ENCODE measurements around the gene NKAIN2. TPM values are rescaled to one million over a fixed set of nuclear protein-coding genes. Genes with fewer than 3 reads are reported as not detected.

Gene NKAIN2
- total RNA-seq, 1 experiment from 2014 or later = not detected

GRCh38 chr6:124334359-124334758, 530.7 kb downstream of the NKAIN2 start:
- Histone ChIP-seq H3K4me3 (replicated peaks in 1 of 2; ENCODE audit: low read depth in 1 of 2, low read length in 2 of 2) (no peak overlapping the region), H3K4me1 (ENCODE audit: control insufficient read depth in 1 of 2, insufficient read depth in 2 of 2, low read length in 2 of 2) (no peaks in the 10 kb centered on the region), H3K27ac (ENCODE audit: low read depth, low read length) (no peak overlapping the region), H3K9ac (ENCODE audit: low read length) (no peak overlapping the region), H3K9me3 (ENCODE audit: control insufficient read depth in 1 of 2, insufficient read depth in 1 of 2, low read depth in 1 of 2, low read length in 2 of 2) (no peaks in the 10 kb centered on the region), H2AFZ (ENCODE audit: low read depth, low read length, poor library complexity, severe bottlenecking) (no peak overlapping the region), H4K20me1 (ENCODE audit: insufficient read depth) (no peaks in the 10 kb centered on the region), H3K9me2 (ENCODE audit: insufficient read depth) (no peaks in the 10 kb centered on the region), H3K27me3 (ENCODE audit: insufficient read depth, low read length) (peaks cover 3% of the 10 kb centered on the region; the same call in 1 of the 2 replicates), H3K79me2 (ENCODE audit: insufficient read depth, low read length) (no peaks in the 10 kb centered on the region), H3K36me3 (ENCODE audit: control insufficient read depth in 1 of 2, insufficient read depth in 2 of 2, low read length in 2 of 2) (no peaks in the 10 kb centered on the region), H3K4me2 (ENCODE audit: low read length) (no peak overlapping the region)
- ATAC-seq (no peak), DNase-seq (ENCODE audit: low read depth, low spot score) (no peak)
- ChIA-PET POLR2A (no interaction called here), CTCF (no interaction called here), RAD21 (ENCODE audit: low non-redundant PET in 1 of 2, low total read pairs in 2 of 2, uncharacterized antibody in 2 of 2, unreplicated experiment in 2 of 2) (no interaction called here)
- intact Hi-C loops (cut with micrococcal nuclease) = no loop called here
- BruUV-seq (replicated peaks) = no TSS peak
- TF ChIP-seq CBX3 (IDR thresholded peaks at IDR 0.05; ENCODE audit: low read depth) (no peak), RAD21 (IDR thresholded peaks at IDR 0.05; ENCODE audit: low read depth) (no peak), SIN3A (IDR thresholded peaks at IDR 0.05; ENCODE audit: low read depth) (no peak), ELF1 (IDR thresholded peaks at IDR 0.05; ENCODE audit: borderline replicate concordance, low read depth) (no peak), YY1 (IDR thresholded peaks at IDR 0.05; ENCODE audit: extremely low read depth, insufficient replicate concordance, low read depth, low read length) (no peak), ZFX (IDR thresholded peaks at IDR 0.05) (no peak), FOSL1 (IDR thresholded peaks at IDR 0.05; ENCODE audit: low read depth) (no peak), ZBTB33 (IDR thresholded peaks at IDR 0.05; ENCODE audit: extremely low read depth, insufficient replicate concordance, low read length) (no peak), POLR2A (IDR thresholded peaks at IDR 0.05; ENCODE audit: borderline replicate concordance, extremely low read depth, insufficient read depth, insufficient read length) (no peak), EZH2phosphoT487 (IDR thresholded peaks at IDR 0.05; ENCODE audit: borderline replicate concordance) (no peak), MAX (IDR thresholded peaks at IDR 0.05) (no peak), JUND (IDR thresholded peaks at IDR 0.05) (no peak), TCF7L2 (IDR thresholded peaks at IDR 0.05; ENCODE audit: borderline replicate concordance, extremely low read depth, insufficient read depth, insufficient read length) (no peak), EGR1 (IDR thresholded peaks at IDR 0.05; ENCODE audit: low read depth) (no peak), SP1 (IDR thresholded peaks at IDR 0.05; ENCODE audit: low read depth) (no peak), POLR2AphosphoS5 (IDR thresholded peaks at IDR 0.05; ENCODE audit: low read depth, low read length) (no peak)
- TF ChIP-seq, protein P1, sequence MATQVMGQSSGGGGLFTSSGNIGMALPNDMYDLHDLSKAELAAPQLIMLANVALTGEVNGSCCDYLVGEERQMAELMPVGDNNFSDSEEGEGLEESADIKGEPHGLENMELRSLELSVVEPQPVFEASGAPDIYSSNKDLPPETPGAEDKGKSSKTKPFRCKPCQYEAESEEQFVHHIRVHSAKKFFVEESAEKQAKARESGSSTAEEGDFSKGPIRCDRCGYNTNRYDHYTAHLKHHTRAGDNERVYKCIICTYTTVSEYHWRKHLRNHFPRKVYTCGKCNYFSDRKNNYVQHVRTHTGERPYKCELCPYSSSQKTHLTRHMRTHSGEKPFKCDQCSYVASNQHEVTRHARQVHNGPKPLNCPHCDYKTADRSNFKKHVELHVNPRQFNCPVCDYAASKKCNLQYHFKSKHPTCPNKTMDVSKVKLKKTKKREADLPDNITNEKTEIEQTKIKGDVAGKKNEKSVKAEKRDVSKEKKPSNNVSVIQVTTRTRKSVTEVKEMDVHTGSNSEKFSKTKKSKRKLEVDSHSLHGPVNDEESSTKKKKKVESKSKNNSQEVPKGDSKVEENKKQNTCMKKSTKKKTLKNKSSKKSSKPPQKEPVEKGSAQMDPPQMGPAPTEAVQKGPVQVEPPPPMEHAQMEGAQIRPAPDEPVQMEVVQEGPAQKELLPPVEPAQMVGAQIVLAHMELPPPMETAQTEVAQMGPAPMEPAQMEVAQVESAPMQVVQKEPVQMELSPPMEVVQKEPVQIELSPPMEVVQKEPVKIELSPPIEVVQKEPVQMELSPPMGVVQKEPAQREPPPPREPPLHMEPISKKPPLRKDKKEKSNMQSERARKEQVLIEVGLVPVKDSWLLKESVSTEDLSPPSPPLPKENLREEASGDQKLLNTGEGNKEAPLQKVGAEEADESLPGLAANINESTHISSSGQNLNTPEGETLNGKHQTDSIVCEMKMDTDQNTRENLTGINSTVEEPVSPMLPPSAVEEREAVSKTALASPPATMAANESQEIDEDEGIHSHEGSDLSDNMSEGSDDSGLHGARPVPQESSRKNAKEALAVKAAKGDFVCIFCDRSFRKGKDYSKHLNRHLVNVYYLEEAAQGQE (IDR thresholded peaks at IDR 0.05; ENCODE audit: low read depth) = no peak
- TF ChIP-seq, protein P2, sequence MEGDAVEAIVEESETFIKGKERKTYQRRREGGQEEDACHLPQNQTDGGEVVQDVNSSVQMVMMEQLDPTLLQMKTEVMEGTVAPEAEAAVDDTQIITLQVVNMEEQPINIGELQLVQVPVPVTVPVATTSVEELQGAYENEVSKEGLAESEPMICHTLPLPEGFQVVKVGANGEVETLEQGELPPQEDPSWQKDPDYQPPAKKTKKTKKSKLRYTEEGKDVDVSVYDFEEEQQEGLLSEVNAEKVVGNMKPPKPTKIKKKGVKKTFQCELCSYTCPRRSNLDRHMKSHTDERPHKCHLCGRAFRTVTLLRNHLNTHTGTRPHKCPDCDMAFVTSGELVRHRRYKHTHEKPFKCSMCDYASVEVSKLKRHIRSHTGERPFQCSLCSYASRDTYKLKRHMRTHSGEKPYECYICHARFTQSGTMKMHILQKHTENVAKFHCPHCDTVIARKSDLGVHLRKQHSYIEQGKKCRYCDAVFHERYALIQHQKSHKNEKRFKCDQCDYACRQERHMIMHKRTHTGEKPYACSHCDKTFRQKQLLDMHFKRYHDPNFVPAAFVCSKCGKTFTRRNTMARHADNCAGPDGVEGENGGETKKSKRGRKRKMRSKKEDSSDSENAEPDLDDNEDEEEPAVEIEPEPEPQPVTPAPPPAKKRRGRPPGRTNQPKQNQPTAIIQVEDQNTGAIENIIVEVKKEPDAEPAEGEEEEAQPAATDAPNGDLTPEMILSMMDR (IDR thresholded peaks at IDR 0.05 in 2 of 3, conservative IDR thresholded peaks at IDR 0.05 in 1 of 3; ENCODE audit: borderline replicate concordance in 1 of 3, insufficient read depth in 1 of 3, low read depth in 2 of 3, low read length in 2 of 3) = no peak
